Endothelial cell of umbilical vein (primary cell): ENCODE results near the gene VSNL1.

Experiments
- CTCF ChIP-seq, 2 donors: IDR thresholded peaks; 1 replicate in 1 of 2; 2 replicates in 1 of 2; pipeline ENCODE4 v1.5.1; 2011; ENCODE audit warnings: low read length in 2 of 2, mild to moderate bottlenecking in 2 of 2, moderate library complexity in 2 of 2, control low read depth in 1 of 2, inconsistent platforms in 1 of 2, low read depth in 1 of 2; ENCODE audit not compliant: insufficient read depth in 1 of 2; ENCODE audit errors: extremely low read depth in 1 of 2
- EZH2 ChIP-seq: IDR thresholded peaks from 2 replicates; pipeline ENCODE4 v1.6.1; 2012; ENCODE audit warnings: borderline replicate concordance, low read depth, mild to moderate bottlenecking, moderate library complexity, low read length, inconsistent platforms; ENCODE audit not compliant: severe bottlenecking
- FOS ChIP-seq: IDR thresholded peaks from 2 replicates; pipeline ENCODE4 v1.6.1; 2011; ENCODE audit warnings: mild to moderate bottlenecking, low read length, moderate library complexity, borderline replicate concordance; ENCODE audit not compliant: insufficient read depth
- GATA2 ChIP-seq: IDR thresholded peaks from 2 replicates; pipeline ENCODE4 v1.7.0; 2011; ENCODE audit warnings: low read depth, mild to moderate bottlenecking, moderate library complexity, mixed read lengths, low read length; ENCODE audit not compliant: insufficient read length, insufficient read depth
- JUN ChIP-seq: IDR thresholded peaks from 2 replicates; pipeline ENCODE4 v1.6.1; 2011; ENCODE audit warnings: borderline replicate concordance, low read depth; ENCODE audit not compliant: insufficient read length, insufficient read depth
- MAX ChIP-seq: IDR thresholded peaks from 2 replicates; pipeline ENCODE4 v1.6.1; 2011; ENCODE audit not compliant: insufficient read depth, insufficient read length
- MYC ChIP-seq: IDR thresholded peaks from one replicate; pipeline ENCODE4 v1.6.1; 2011; ENCODE audit warnings: mild to moderate bottlenecking, low read depth, low read length
- POLR2A ChIP-seq: IDR thresholded peaks from 2 replicates; pipeline ENCODE4 v1.6.1; 2012; ENCODE audit warnings: low read depth, mild to moderate bottlenecking, control low read depth, low read length
- POLR2AphosphoS5 ChIP-seq: IDR thresholded peaks from 2 replicates; pipeline ENCODE4 v1.6.1; 2012; ENCODE audit warnings: low read depth, mild to moderate bottlenecking, control low read depth, low read length, moderate library complexity; ENCODE audit not compliant: insufficient read depth

GRCh38 chr2:17646838-17647701 lies 106.6 kb downstream of the VSNL1 start:
- no peak for TF ChIP-seq CTCF (IDR thresholded peaks at IDR 0.05; ENCODE audit: extremely low read depth in 1 of 2, insufficient read depth in 1 of 2, low read depth in 1 of 2, low read length in 2 of 2)
- no peak for TF ChIP-seq EZH2
- TF ChIP-seq POLR2AphosphoS5 = no peak
- TF ChIP-seq POLR2A = no peak
- TF ChIP-seq GATA2 = no peak
- no peak for TF ChIP-seq JUN
- TF ChIP-seq FOS = no peak
- no peak for TF ChIP-seq MYC
- no peak for TF ChIP-seq MAX
